Measurements from ENCODE around the gene PATZ1.

The PATZ1 gene

DNA sequence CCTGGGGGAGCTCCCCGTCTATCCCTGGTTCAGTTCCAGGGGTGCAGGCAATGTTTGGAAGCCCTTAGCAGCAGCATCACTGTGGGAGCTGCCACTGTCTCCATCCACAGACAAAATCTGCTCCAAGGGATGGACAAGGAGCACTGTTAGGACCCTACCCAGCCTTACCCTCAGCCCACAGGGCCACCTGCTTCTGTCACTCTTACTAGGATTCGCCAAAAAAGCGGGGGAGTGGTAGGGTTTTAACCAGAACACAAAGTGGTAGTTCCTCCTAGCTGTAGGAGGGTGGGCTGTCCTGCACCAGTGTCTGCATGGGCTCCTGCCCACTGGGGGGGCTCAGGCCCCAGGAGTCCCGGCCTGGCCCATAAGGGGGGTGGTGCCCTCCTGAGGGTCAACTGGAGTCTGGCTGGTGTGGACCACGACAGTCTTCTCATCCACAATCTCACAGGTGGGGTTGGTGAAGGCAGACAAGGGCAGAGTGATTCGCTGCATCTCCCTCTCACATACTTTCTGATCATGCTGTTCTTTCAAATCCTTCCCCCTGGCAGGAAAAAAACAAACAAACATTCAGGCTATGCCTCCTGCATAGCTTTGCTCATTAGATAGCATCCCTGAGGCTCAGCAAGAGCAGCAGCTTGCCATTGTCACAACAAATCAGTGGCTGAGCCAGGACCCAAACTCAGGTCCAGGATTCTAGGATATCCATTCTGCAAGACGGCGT, 63.2 kb downstream of the PATZ1 start:
- DNase-seq (ENCODE audit: low read depth, low spot score), result no peak

- DNase-seq (ENCODE audit: low read depth, low spot score), result no peak
Measured at GRCh38 chr22:31281733-31282132, 64.4 kb downstream of the PATZ1 start.

DNA sequence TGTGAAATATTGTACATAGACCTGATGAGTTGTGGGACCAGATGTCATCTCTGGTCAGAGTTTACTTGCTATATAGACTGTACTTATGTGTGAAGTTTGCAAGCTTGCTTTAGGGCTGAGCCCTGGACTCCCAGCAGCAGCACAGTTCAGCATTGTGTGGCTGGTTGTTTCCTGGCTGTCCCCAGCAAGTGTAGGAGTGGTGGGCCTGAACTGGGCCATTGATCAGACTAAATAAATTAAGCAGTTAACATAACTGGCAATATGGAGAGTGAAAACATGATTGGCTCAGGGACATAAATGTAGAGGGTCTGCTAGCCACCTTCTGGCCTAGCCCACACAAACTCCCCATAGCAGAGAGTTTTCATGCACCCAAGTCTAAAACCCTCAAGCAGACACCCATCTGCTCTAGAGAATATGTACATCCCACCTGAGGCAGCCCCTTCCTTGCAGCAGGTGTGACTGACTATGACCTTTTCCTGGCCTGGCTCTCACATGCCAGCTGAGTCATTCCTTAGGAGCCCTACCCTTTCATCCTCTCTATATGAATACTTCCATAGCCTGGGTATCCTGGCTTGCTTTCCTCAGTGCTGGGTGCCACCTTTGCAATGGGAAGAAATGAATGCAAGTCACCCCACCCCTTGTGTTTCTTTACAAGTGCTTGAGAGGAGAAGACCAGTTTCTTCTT, 66.2 kb downstream of the PATZ1 start:
- DNase-seq (ENCODE audit: low read depth, low spot score), result no peak

DNA sequence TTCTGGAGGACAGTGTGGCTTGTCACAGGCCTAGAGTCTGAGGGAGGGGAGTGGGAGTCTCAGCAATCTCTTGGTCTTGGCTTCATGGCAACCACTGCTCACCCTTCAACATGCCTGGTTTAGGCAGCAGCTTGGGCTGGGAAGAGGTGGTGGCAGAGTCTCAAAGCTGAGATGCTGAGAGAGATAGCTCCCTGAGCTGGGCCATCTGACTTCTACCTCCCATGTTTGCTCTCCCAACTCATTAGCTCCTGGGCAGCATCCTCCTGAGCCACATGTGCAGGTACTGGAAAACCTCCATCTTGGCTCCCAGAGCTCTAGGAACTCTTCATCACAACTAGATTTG, 66.8 kb downstream of the PATZ1 start:
- no peak for DNase-seq (ENCODE audit: low read depth, low spot score)

- DNase-seq (ENCODE audit: low read depth, low spot score), result no peak
Measured at GRCh38 chr22:31278626-31279326, 67.4 kb downstream of the PATZ1 start.

GRCh38 chr22:31278151-31278621, 68.0 kb downstream of the PATZ1 start:
- DNase-seq (ENCODE audit: low read depth, low spot score), result no peak

GRCh38 chr22:31277741-31278140, 68.4 kb downstream of the PATZ1 start:
- DNase-seq (ENCODE audit: low read depth, low spot score), result no peak

- DNase-seq (ENCODE audit: low read depth, low spot score), result no peak
Measured at GRCh38 chr22:31276426-31277167, 69.5 kb downstream of the PATZ1 start.

Measured in activated naive CD8-positive, alpha-beta T cell treated with anti-CD3 and anti-CD28 coated beads, Interleukin-2, amount 50 U/mL, for 16 hours (primary cell).